Endothelial cell of umbilical vein (primary cell): Measurements from ENCODE around the gene ABLIM1. TPM values are rescaled to one million over a fixed set of nuclear protein-coding genes. Genes with fewer than 3 reads are reported as not detected.

ENCODE experiments used
- BruUV-seq: library from RNA; stranded (reverse); fragments of 400-500 nt; replicated peaks from 2 replicates; lab custom pipeline; 2021; lab: Mats Ljungman, UMichigan
- CTCF ChIA-PET: fragments of 300-600, 350-600 bp; sonication (Branson Sonifier 250); formaldehyde crosslinking; loops from one replicate; lab custom pipeline; 2021; ENCODE audit warnings: antibody characterized with exemption, inconsistent platforms; lab: Charles Lee
- POLR2A ChIA-PET: fragments of 300-600, 350-600 bp; sonication (Branson Sonifier 250); formaldehyde crosslinking; loops from one replicate; lab custom pipeline; 2021; ENCODE audit warnings: antibody characterized with exemption, inconsistent platforms; lab: Charles Lee
- DNase-seq: peaks from one replicate; pipeline ENCODE4 v3.0.0-alpha.2; 2011; ENCODE audit warnings: low read depth, low spot score
- FAIRE-seq: peaks from 2 replicates; lab custom pipeline; 2011; peaks lifted over from hg19 to GRCh38; lab: Jason Lieb, UNC
- H2AFZ ChIP-seq: 2 replicates; pipeline ENCODE4 v1.6.0; 2012; ENCODE audit warnings: low read depth, low read length, control low read depth, inconsistent platforms
- H3K27ac ChIP-seq: 2 replicates; pipeline ENCODE4 v1.5.1; 2011; ENCODE audit warnings: low read depth, mild to moderate bottlenecking, control low read depth, low read length, moderate library complexity; ENCODE audit not compliant: insufficient read depth
- H3K27me3 ChIP-seq, 2 experiments: 2 replicates each; pipeline versions ENCODE4 v1.6.0 to v1.6.1; 2011; ENCODE audit warnings: low read length in 2 of 2, mixed read lengths in 1 of 2; ENCODE audit not compliant: control insufficient read depth in 2 of 2, insufficient read depth in 2 of 2
- H3K36me3 ChIP-seq, 2 experiments: 2 replicates in 1 of 2; 3 replicates in 1 of 2; pipeline ENCODE4 v1.5.1; 2011; ENCODE audit warnings: low read length in 2 of 2, mild to moderate bottlenecking in 1 of 2, moderate library complexity in 1 of 2; ENCODE audit not compliant: control insufficient read depth in 2 of 2, insufficient read depth in 2 of 2; ENCODE audit errors: extremely low read depth in 1 of 2
- H3K4me1 ChIP-seq: 3 replicates; pipeline ENCODE4 v1.5.1; 2011; ENCODE audit warnings: mild to moderate bottlenecking, low read length; ENCODE audit not compliant: control insufficient read depth, insufficient read depth; ENCODE audit errors: extremely low read depth
- H3K4me2 ChIP-seq: 2 replicates; pipeline ENCODE4 v1.6.1; 2011; ENCODE audit warnings: low read length, control low read depth, mixed read lengths; ENCODE audit not compliant: insufficient read depth
- H3K4me3 ChIP-seq, 3 experiments: fragments of 200-600 bp in 1 of 3; sonication (generic), shearing (Covaris generic) in 1 of 3; replicated peaks in 1 of 3; 2 replicates each; pipeline ENCODE4 v1.5.1; 2011 to 2016; ENCODE audit warnings: control low read depth in 3 of 3, low read length in 3 of 3, mild to moderate bottlenecking in 2 of 3, inconsistent platforms in 1 of 3, low read depth in 1 of 3, moderate library complexity in 1 of 3; ENCODE audit not compliant: insufficient read depth in 1 of 3
- H3K79me2 ChIP-seq: 2 replicates; pipeline ENCODE4 v1.6.0; 2012; ENCODE audit warnings: low read length, inconsistent platforms; ENCODE audit not compliant: control insufficient read depth, insufficient read depth
- H3K9ac ChIP-seq: replicated peaks from 2 replicates; pipeline ENCODE3; 2011; ENCODE audit warnings: low read length, control low read depth; ENCODE audit not compliant: insufficient read depth; ENCODE audit errors: extremely low read depth
- H3K9me1 ChIP-seq: replicated peaks from 3 replicates; pipeline ENCODE4 v1.6.0; 2011; ENCODE audit warnings: mild to moderate bottlenecking, low read length; ENCODE audit not compliant: control insufficient read depth, insufficient read depth; ENCODE audit errors: extremely low read depth
- H3K9me3 ChIP-seq: replicated peaks from 2 replicates; pipeline ENCODE4 v1.5.1; 2012; ENCODE audit warnings: low read length, inconsistent platforms; ENCODE audit not compliant: control insufficient read depth, insufficient read depth
- H4K20me1 ChIP-seq: replicated peaks from 2 replicates; pipeline ENCODE3; 2011; ENCODE audit warnings: mild to moderate bottlenecking, low read length; ENCODE audit not compliant: control insufficient read depth, insufficient read depth; ENCODE audit errors: extremely low read depth
- CTCF ChIP-seq, 2 donors: IDR thresholded peaks; 1 replicate in 1 of 2; 2 replicates in 1 of 2; pipeline ENCODE4 v1.5.1; 2011; ENCODE audit warnings: low read length in 2 of 2, mild to moderate bottlenecking in 2 of 2, moderate library complexity in 2 of 2, control low read depth in 1 of 2, inconsistent platforms in 1 of 2, low read depth in 1 of 2; ENCODE audit not compliant: insufficient read depth in 1 of 2; ENCODE audit errors: extremely low read depth in 1 of 2
- EZH2 ChIP-seq: IDR thresholded peaks from 2 replicates; pipeline ENCODE4 v1.6.1; 2012; ENCODE audit warnings: borderline replicate concordance, low read depth, mild to moderate bottlenecking, moderate library complexity, low read length, inconsistent platforms; ENCODE audit not compliant: severe bottlenecking
- FOS ChIP-seq: IDR thresholded peaks from 2 replicates; pipeline ENCODE4 v1.6.1; 2011; ENCODE audit warnings: mild to moderate bottlenecking, low read length, moderate library complexity, borderline replicate concordance; ENCODE audit not compliant: insufficient read depth
- GATA2 ChIP-seq: IDR thresholded peaks from 2 replicates; pipeline ENCODE4 v1.7.0; 2011; ENCODE audit warnings: low read depth, mild to moderate bottlenecking, moderate library complexity, mixed read lengths, low read length; ENCODE audit not compliant: insufficient read length, insufficient read depth
- JUN ChIP-seq: IDR thresholded peaks from 2 replicates; pipeline ENCODE4 v1.6.1; 2011; ENCODE audit warnings: borderline replicate concordance, low read depth; ENCODE audit not compliant: insufficient read length, insufficient read depth
- MAX ChIP-seq: IDR thresholded peaks from 2 replicates; pipeline ENCODE4 v1.6.1; 2011; ENCODE audit not compliant: insufficient read depth, insufficient read length
- MYC ChIP-seq: IDR thresholded peaks from one replicate; pipeline ENCODE4 v1.6.1; 2011; ENCODE audit warnings: mild to moderate bottlenecking, low read depth, low read length
- POLR2A ChIP-seq: IDR thresholded peaks from 2 replicates; pipeline ENCODE4 v1.6.1; 2012; ENCODE audit warnings: low read depth, mild to moderate bottlenecking, control low read depth, low read length
- POLR2AphosphoS5 ChIP-seq: IDR thresholded peaks from 2 replicates; pipeline ENCODE4 v1.6.1; 2012; ENCODE audit warnings: low read depth, mild to moderate bottlenecking, control low read depth, low read length, moderate library complexity; ENCODE audit not compliant: insufficient read depth
- dilution Hi-C: fragments of 300-500 bp; cut with MboI; formaldehyde crosslinking; loops from one replicate; pipeline ENCODE4 v1.15.0; 2019; ENCODE audit warnings: low sequenced_read_pairs; ENCODE audit not compliant: extremely low pct_ligation_motif_present
- intact Hi-C: fragments of 100-400 bp; cut with micrococcal nuclease; formaldehyde crosslinking; loops from one replicate; pipeline ENCODE4 v1.10.0; 2022
- polyA plus RNA-seq, 4 experiments: library from polyadenylated mRNA; depleted of rRNA in 3 of 4; stranded (reverse) in 3 of 4; unstranded in 1 of 4; fragments of >200 nt; gene quantifications; 2 replicates each; pipeline versions ENCODE4 v1.2.1 to v1.2.3, GENCODE V29; 2011 to 2012; ENCODE audit warnings: missing spikeins in 1 of 4
- total RNA-seq: library from RNA; stranded (reverse); gene quantifications from 2 replicates; pipeline ENCODE4 v1.2.3, GENCODE V29; 2021

The ABLIM1 gene
- total and polyA plus RNA-seq, 2 donors (not counting 3 experiments of a cell fraction or from before 2014, with no cell fraction given) = 128 to 235 TPM

GRCh38 chr10:114684822-114685209 lies 26.7 kb upstream of the ABLIM1 start:
- DNase-seq = peak; percentile 92
- peak; percentile 78 for FAIRE-seq
- ChIA-PET POLR2A (interaction anchor here (1.3 kb wide), 1 partner anchor 51 kb away, joined by 3 read pairs; no protein-coding TSS in a partner anchor), CTCF (interaction anchor here (0.6 to 6.8 kb wide), 15 partner anchors 9 to 381 kb away, joined by 3 to 54 read pairs (median 4); partner anchors contain the start of gene FHIP2A)
- dilution Hi-C loops = loop anchor here (25.0 kb wide), 1 partner anchor 123 kb away; no protein-coding TSS in a partner anchor
- Histone ChIP-seq H3K4me2 (peak overlapping the region; percentile 89), H4K20me1 (no peaks in the 10 kb centered on the region), H3K9me1 (no peaks in the 10 kb centered on the region), H3K79me2 (no peaks in the 10 kb centered on the region), H3K4me3 (peak overlapping the region in 2 of 3 experiments; percentile 3 to 68), H3K9me3 (no peaks in the 10 kb centered on the region), H3K27ac (peak overlapping the region; percentile 92), H3K27me3 (no peaks in the 10 kb centered on the region), H2AFZ (peak overlapping the region; percentile 14), H3K36me3 (no peaks in the 10 kb centered on the region), H3K9ac (peak overlapping the region; percentile 89), H3K4me1 (peaks cover 45% of the 10 kb centered on the region)
- BruUV-seq = no TSS peak
- intact Hi-C loops = loop anchor here (1.0 kb wide), 6 partner anchors 9 to 61 kb away; no protein-coding TSS in a partner anchor
- peak; percentile 2 for TF ChIP-seq GATA2
- TF ChIP-seq POLR2A = peak; percentile 52
- no peak for TF ChIP-seq MYC
- TF ChIP-seq EZH2 = no peak
- TF ChIP-seq JUN = peak; percentile 97
- peak; percentile 13 for TF ChIP-seq FOS
- TF ChIP-seq POLR2AphosphoS5 = no peak
- TF ChIP-seq CTCF (IDR thresholded peaks at IDR 0.05; ENCODE audit: extremely low read depth in 1 of 2, insufficient read depth in 1 of 2, low read depth in 1 of 2, low read length in 2 of 2) = no peak
- TF ChIP-seq MAX = no peak
